ENCODE measurements around the gene ATMIN.

The ATMIN gene

DNA sequence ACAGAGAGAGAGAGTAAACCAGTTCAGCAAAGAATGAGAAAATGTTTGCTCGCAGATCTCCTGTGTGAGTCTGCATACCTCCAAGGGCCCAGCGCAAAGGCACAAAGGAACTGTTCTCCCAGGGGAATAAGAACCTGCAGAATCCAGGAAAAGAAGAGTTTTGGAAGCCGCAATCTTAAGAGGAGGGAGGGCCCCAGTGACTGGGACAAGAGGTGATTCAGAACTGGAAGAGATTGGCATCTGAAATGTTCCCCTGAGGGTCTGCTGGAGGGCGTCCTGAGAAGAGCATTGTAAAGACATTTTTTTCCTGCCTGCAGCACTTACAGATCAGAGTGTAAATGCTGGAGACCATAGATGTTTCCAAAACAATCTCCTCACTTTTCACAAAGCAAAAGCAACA, 6.1 kb downstream of the ATMIN start:
- no peaks in the 10 kb centered on the region for H3K9me3 ChIP-seq (ENCODE audit: insufficient read depth, low read length)
- peaks cover 27% of the 10 kb centered on the region for H3K79me2 ChIP-seq (ENCODE audit: low read length)
- no peak overlapping the region for H3K9ac ChIP-seq (ENCODE audit: low read length)
- no peak overlapping the region for H3K27ac ChIP-seq (ENCODE audit: low read length)
- H3K4me3 ChIP-seq (ENCODE audit: low read length): no peak overlapping the region
- H3K4me1 ChIP-seq (ENCODE audit: low read length): peaks cover 5% of the 10 kb centered on the region
- no peak overlapping the region for H2AFZ ChIP-seq (ENCODE audit: low read depth, low read length)
- H3K27me3 ChIP-seq (ENCODE audit: low read depth, low read length): no peaks in the 10 kb centered on the region
- peaks cover 29% of the 10 kb centered on the region for H3K36me3 ChIP-seq (replicated peaks; ENCODE audit: low read depth, low read length)
- no peaks in the 10 kb centered on the region for H4K20me1 ChIP-seq (ENCODE audit: insufficient read depth, low read length)
- no peak overlapping the region for H3K4me2 ChIP-seq (ENCODE audit: low read length)
- TF ChIP-seq EZH2phosphoT487 (IDR thresholded peaks at IDR 0.05; ENCODE audit: low read depth) (no peak), CTCF (IDR thresholded peaks at IDR 0.05; ENCODE audit: low read depth, low read length) (no peak)

- H4K20me1 ChIP-seq (ENCODE audit: insufficient read depth, low read length): no peaks in the 10 kb centered on the region
- H3K4me2 ChIP-seq (ENCODE audit: low read length): no peak overlapping the region
- peaks cover 15% of the 10 kb centered on the region for H3K79me2 ChIP-seq (ENCODE audit: low read length)
- no peak overlapping the region for H2AFZ ChIP-seq (ENCODE audit: low read depth, low read length)
- no peaks in the 10 kb centered on the region for H3K9me3 ChIP-seq (ENCODE audit: insufficient read depth, low read length)
- H3K27me3 ChIP-seq (ENCODE audit: low read depth, low read length): no peaks in the 10 kb centered on the region
- H3K27ac ChIP-seq (ENCODE audit: low read length): no peak overlapping the region
- H3K4me1 ChIP-seq (ENCODE audit: low read length): no peaks in the 10 kb centered on the region
- TF ChIP-seq EZH2phosphoT487 (IDR thresholded peaks at IDR 0.05; ENCODE audit: low read depth) (no peak), CTCF (IDR thresholded peaks at IDR 0.05; ENCODE audit: low read depth, low read length) (no peak)
- no peak overlapping the region for H3K4me3 ChIP-seq (ENCODE audit: low read length)
- H3K36me3 ChIP-seq (replicated peaks; ENCODE audit: low read depth, low read length): peaks cover 35% of the 10 kb centered on the region
- no peak overlapping the region for H3K9ac ChIP-seq (ENCODE audit: low read length)
Observed at GRCh38 chr16:81042821-81043220, 7.2 kb downstream of the ATMIN start.

DNA sequence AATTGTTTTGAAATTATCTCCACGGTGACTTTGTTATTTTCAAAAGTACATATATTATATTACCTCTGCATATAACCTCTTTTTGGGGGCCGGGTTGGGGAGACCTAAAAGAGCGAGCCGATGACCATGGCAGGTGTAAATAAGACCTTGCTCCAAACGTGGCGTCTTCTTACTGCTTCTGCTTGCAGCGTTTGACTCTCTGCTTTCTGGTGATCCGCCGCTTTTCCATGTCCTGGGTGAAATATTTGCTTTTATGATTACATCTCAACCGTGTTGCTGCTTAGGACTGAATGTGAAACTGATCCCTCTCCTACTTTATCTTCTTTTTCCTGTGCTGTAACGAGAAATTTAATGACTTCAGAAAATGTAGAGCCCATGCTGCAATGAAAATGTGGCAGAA, 18.1 kb downstream of the ATMIN start:
- Histone ChIP-seq H3K9me3 (ENCODE audit: insufficient read depth, low read length) (peaks cover 6% of the 10 kb centered on the region; the same call in 1 of the 2 replicates), H3K79me2 (ENCODE audit: low read length) (no peaks in the 10 kb centered on the region), H3K4me1 (ENCODE audit: low read length) (no peaks in the 10 kb centered on the region), H4K20me1 (ENCODE audit: insufficient read depth, low read length) (no peaks in the 10 kb centered on the region), H3K4me3 (ENCODE audit: low read length) (no peak overlapping the region), H2AFZ (ENCODE audit: low read depth, low read length) (no peak overlapping the region), H3K36me3 (replicated peaks; ENCODE audit: low read depth, low read length) (peaks cover under 1% of the 10 kb centered on the region), H3K27me3 (ENCODE audit: low read depth, low read length) (no peaks in the 10 kb centered on the region), H3K4me2 (ENCODE audit: low read length) (no peak overlapping the region), H3K9ac (ENCODE audit: low read length) (no peak overlapping the region), H3K27ac (ENCODE audit: low read length) (no peak overlapping the region)
- TF ChIP-seq CTCF (IDR thresholded peaks at IDR 0.05; ENCODE audit: low read depth, low read length) (no peak), EZH2phosphoT487 (IDR thresholded peaks at IDR 0.05; ENCODE audit: low read depth) (no peak)

DNA sequence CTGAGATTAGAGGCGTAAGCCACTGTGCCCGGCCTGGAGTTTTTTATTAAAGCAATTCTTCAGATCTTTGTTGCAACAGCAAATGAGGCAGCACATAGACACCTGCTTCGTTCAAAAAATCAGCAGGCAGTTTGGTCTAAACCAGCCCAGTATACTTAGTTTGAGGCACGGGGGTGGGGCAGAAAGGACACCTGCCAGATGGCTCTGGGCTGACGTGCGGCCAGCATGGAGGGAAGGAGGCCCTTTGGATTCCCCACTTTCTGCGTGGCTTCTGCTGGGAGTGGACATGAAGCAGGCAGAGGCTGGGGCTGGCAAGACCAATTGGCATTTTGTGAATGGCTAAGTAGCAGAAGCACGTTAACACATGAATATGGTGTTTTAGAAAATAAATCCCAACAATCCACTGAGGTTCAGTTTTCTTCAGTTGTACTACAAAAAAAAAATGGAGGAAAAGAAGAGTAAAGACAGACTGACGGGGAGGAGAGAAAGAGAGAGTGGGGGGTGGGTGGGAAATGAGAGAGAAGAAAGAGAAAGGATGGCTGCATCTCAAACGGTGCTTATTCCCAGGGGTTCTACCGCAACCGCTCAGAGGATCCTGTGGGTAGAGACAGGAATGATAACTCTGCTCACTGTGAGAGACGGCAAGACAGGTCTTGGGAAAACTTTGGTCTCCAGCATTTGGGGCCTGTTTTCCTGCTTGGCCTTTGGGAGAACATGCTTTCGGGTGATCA, 25.1 kb downstream of the ATMIN start:
- Histone ChIP-seq H3K9ac (ENCODE audit: low read length) (no peak overlapping the region), H3K9me3 (ENCODE audit: insufficient read depth, low read length) (no peaks in the 10 kb centered on the region), H4K20me1 (ENCODE audit: insufficient read depth, low read length) (no peaks in the 10 kb centered on the region), H3K36me3 (replicated peaks; ENCODE audit: low read depth, low read length) (no peaks in the 10 kb centered on the region), H2AFZ (ENCODE audit: low read depth, low read length) (no peak overlapping the region), H3K79me2 (ENCODE audit: low read length) (no peaks in the 10 kb centered on the region), H3K4me2 (ENCODE audit: low read length) (no peak overlapping the region), H3K4me3 (ENCODE audit: low read length) (no peak overlapping the region), H3K4me1 (ENCODE audit: low read length) (no peaks in the 10 kb centered on the region), H3K27ac (ENCODE audit: low read length) (no peak overlapping the region), H3K27me3 (ENCODE audit: low read depth, low read length) (no peaks in the 10 kb centered on the region)
- no peak for TF ChIP-seq CTCF (IDR thresholded peaks at IDR 0.05; ENCODE audit: low read depth, low read length)
- no peak for TF ChIP-seq EZH2phosphoT487 (IDR thresholded peaks at IDR 0.05; ENCODE audit: low read depth)

Data from OCI-LY3 (cell line).